Muscle layer of duodenum (tissue), 2 donors: Measurements from ENCODE around the gene NCKAP1.
"Not testable (repeated sequence)": the region's sequence is repeated elsewhere in the genome, so short reads cannot be mapped to it uniquely, and the experiment has no call there.

Experiments used
- H3K27ac ChIP-seq: one replicate; pipeline ENCODE4 v1.7.0; 2013; ENCODE audit warnings: mild to moderate bottlenecking, low read length
- H3K27me3 ChIP-seq: one replicate; pipeline ENCODE4 v1.7.0; 2013; ENCODE audit warnings: low read depth, mild to moderate bottlenecking, control low read depth, low read length
- H3K36me3 ChIP-seq, 2 donors: one replicate each; pipeline ENCODE4 v1.7.0; 2013; ENCODE audit warnings: low read length in 2 of 2, control low read depth in 1 of 2, mild to moderate bottlenecking in 1 of 2; ENCODE audit not compliant: insufficient read depth in 2 of 2, control insufficient read depth in 1 of 2
- H3K4me1 ChIP-seq, 2 donors: one replicate each; pipeline ENCODE4 v1.7.0; 2013; ENCODE audit warnings: low read length in 2 of 2, mild to moderate bottlenecking in 2 of 2, control low read depth in 1 of 2, moderate library complexity in 1 of 2; ENCODE audit not compliant: insufficient read depth in 2 of 2, control insufficient read depth in 1 of 2
- H3K4me3 ChIP-seq, 2 donors: one replicate each; pipeline ENCODE4 v1.7.0; 2013; ENCODE audit warnings: low read length in 2 of 2, low read depth in 1 of 2, mild to moderate bottlenecking in 1 of 2
- H3K9me3 ChIP-seq, 2 donors: one replicate each; pipeline ENCODE4 v1.7.0; 2013; ENCODE audit warnings: low read length in 2 of 2, control low read depth in 1 of 2, mild to moderate bottlenecking in 1 of 2; ENCODE audit not compliant: control insufficient read depth in 1 of 2
- donor health status: healthy.

The NCKAP1 gene

DNA sequence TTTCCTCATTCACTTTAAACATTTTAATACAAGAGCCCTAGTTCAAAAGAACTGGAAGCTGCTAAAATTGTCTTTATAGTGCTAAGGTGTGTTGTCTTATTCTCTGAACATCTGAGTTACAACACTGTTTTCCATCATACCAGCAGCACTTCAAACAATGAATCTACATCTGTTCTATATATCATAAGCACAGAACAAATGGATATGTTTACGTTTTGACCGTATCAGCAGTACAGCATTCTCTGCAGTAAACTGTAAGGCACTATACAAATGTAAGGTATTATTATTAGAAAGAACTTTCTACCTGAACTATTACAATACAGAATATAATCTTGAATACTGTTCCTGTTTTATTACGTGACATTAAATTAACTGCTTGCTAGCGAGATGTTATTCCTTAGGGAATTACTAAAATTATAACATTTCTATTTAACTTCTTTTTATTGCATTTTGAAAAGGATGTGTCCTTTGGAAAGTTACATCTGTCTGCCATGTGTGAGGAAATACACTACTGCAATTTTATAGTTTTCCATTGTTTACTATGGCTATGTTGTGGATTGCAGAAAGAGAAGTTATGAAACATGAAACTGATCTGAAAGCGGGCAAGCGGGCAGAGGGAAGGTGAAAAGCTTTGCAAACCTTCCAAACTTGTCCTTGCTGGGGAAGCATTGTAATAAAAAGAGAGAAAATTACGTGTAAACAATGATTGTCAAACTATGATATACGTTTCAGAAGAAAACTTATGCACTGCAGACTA, 13.7 kb downstream of the NCKAP1 start:
- Histone ChIP-seq H3K9me3 (no peaks in the 10 kb centered on the region), H3K27ac (no peak overlapping the region), H3K4me1 (peaks cover 0 to 23% of the 10 kb centered on the region in 2 donors), H3K4me3 (no peak overlapping the region), H3K36me3 (peaks cover 0 to 7% of the 10 kb centered on the region in 2 donors), H3K27me3 (no peaks in the 10 kb centered on the region)

- Histone ChIP-seq H3K4me1 (peaks cover 0 to 29% of the 10 kb centered on the region in 2 donors), H3K4me3 (no peak overlapping the region), H3K36me3 (peaks cover 0 to 7% of the 10 kb centered on the region in 2 donors), H3K27ac (no peak overlapping the region), H3K27me3 (no peaks in the 10 kb centered on the region), H3K9me3 (no peaks in the 10 kb centered on the region)
Observed at GRCh38 chr2:183022711-183023110, 15.5 kb downstream of the NCKAP1 start.

DNA sequence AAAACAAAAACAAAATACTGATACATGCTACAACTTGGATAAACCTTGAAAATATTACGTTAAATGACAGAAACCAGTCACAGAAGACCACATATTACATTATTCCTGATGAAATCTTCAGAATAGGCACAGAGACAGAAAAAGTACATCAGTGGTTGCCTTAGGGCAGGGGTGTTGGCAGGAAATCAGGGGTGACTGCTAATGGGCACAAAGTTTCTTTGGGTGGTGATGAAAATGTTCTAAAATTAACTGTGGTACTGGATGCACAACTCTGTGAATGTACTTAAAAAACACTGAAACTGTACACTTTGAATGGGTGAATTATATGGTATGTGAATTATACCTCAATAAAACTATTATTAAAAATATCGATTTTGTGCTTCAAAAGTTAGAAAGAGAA, 16.6 kb downstream of the NCKAP1 start:
- Histone ChIP-seq H3K4me3 (no peak overlapping the region), H3K27me3 (no peaks in the 10 kb centered on the region), H3K36me3 (peaks cover 0 to 7% of the 10 kb centered on the region in 2 donors), H3K9me3 (no peaks in the 10 kb centered on the region), H3K27ac (no peak overlapping the region), H3K4me1 (peaks cover 0 to 29% of the 10 kb centered on the region in 2 donors)

GRCh38 chr2:183019718-183020442, 18.4 kb downstream of the NCKAP1 start:
- no peaks in the 10 kb centered on the region for H3K27me3 ChIP-seq
- H3K9me3 ChIP-seq = no peaks in the 10 kb centered on the region
- no peak overlapping the region for H3K27ac ChIP-seq
- peaks cover 0 to 32% of the 10 kb centered on the region in 2 donors for H3K4me1 ChIP-seq
- no peak overlapping the region for H3K4me3 ChIP-seq
- H3K36me3 ChIP-seq = peaks cover 0 to 7% of the 10 kb centered on the region in 2 donors

GRCh38 chr2:183017845-183018244, 20.4 kb downstream of the NCKAP1 start:
- not testable (repeated sequence) for H3K27ac ChIP-seq, H3K36me3 ChIP-seq, H3K4me3 ChIP-seq, H3K9me3 ChIP-seq, H3K27me3 ChIP-seq
- peaks cover 6 to 34% of the 10 kb centered on the region in 2 donors for H3K4me1 ChIP-seq

DNA sequence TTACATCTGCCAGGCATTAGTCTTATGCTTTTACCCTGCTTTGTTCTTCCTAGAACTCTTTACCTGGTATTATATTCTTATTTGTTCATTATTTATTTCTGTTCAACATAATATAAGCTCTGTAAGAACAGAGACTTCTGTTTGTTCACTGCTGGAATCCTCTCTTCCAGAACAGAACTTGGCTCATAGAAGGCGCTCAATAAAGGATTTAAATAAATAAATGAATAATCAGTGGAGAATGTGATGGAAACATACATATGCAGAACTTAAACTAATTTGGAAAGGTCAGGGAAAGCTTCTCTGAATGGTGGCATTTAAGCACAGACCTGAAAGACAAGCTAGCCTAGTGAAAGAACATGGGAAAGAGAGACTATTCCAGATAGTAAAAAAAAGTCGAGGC, 24.3 kb downstream of the NCKAP1 start:
- no peaks in the 10 kb centered on the region for H3K36me3 ChIP-seq
- H3K27ac ChIP-seq = no peak overlapping the region
- no peak overlapping the region for H3K4me3 ChIP-seq
- no peaks in the 10 kb centered on the region for H3K9me3 ChIP-seq
- H3K4me1 ChIP-seq = peaks cover 6 to 44% of the 10 kb centered on the region in 2 donors
- H3K27me3 ChIP-seq = no peaks in the 10 kb centered on the region

- Histone ChIP-seq H3K9me3 (no peaks in the 10 kb centered on the region), H3K4me3 (no peak overlapping the region), H3K4me1 (peaks cover 6 to 39% of the 10 kb centered on the region in 2 donors), H3K27me3 (no peaks in the 10 kb centered on the region), H3K27ac (no peak overlapping the region), H3K36me3 (no peaks in the 10 kb centered on the region)
Observed at GRCh38 chr2:183011743-183012142, 26.5 kb downstream of the NCKAP1 start.

DNA sequence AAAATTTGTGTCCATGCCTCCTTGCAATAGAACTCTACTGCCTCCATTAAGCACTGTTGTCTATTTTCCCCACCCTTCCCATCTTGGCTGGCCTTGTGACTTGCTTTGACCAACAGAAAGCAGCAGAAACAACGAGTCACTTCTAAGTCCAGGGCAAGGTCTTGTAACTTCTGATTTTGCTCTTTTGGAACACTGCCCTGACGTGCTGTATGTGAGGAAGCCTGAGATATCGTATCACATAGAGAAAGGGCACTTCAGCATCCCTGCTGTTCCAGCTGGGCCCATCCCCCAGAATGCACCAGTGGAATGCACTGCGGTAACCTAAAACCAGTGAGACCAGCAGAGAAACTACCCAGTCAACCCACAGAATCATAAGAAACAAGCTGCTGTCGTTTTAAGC, 28.1 kb downstream of the NCKAP1 start:
- no peaks in the 10 kb centered on the region for H3K27me3 ChIP-seq
- H3K9me3 ChIP-seq = no peaks in the 10 kb centered on the region
- no peaks in the 10 kb centered on the region for H3K36me3 ChIP-seq
- peaks cover 6 to 47% of the 10 kb centered on the region in 2 donors for H3K4me1 ChIP-seq
- H3K4me3 ChIP-seq = no peak overlapping the region
- no peak overlapping the region for H3K27ac ChIP-seq

DNA sequence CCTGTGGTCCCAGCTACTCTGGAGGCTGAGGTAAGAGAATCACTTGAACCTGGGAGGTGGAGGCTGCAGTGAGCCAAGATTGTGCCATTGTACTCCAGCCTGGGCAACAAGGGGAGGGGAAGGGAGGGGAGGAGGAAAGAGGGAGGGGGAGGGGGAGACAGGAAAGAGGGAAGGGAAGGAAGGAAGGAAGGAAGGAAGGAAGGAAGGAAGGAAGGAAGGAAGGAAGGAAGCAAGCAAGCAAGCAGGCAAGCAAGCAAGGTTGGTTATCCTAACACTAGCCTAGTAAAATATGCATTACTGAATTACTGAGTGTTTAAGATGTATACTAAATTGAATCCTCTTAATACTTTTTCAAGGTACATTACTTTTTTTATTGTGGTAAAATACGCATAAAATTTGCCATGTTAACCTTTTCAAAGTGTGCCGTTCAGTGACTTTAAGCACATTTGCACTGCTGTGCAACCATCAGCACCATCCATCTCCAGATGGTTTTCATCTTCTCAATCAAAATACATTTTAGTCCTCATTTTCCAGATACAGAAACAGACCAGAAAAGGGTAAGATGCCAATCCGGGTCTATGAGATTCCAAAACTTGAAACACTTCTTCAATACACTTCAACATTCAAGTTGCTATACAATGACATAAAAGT, 28.9 kb downstream of the NCKAP1 start:
- no peak overlapping the region for H3K4me3 ChIP-seq
- peaks cover 6 to 40% of the 10 kb centered on the region in 2 donors for H3K4me1 ChIP-seq
- no peaks in the 10 kb centered on the region for H3K27me3 ChIP-seq
- H3K36me3 ChIP-seq = no peaks in the 10 kb centered on the region
- H3K9me3 ChIP-seq = no peaks in the 10 kb centered on the region
- H3K27ac ChIP-seq = no peak overlapping the region

- H3K4me1 ChIP-seq = peaks cover 0 to 13% of the 10 kb centered on the region in 2 donors
- no peaks in the 10 kb centered on the region for H3K9me3 ChIP-seq
- H3K27ac ChIP-seq = no peak overlapping the region
- no peaks in the 10 kb centered on the region for H3K27me3 ChIP-seq
- H3K4me3 ChIP-seq = no peak overlapping the region
- H3K36me3 ChIP-seq = peaks cover 16 to 20% of the 10 kb centered on the region in 2 donors
Observed at GRCh38 chr2:183001948-183002347, 36.3 kb downstream of the NCKAP1 start.

- no peaks in the 10 kb centered on the region for H3K9me3 ChIP-seq
- H3K4me1 ChIP-seq = peaks cover 0 to 11% of the 10 kb centered on the region in 2 donors
- H3K27me3 ChIP-seq = no peaks in the 10 kb centered on the region
- peaks cover 16 to 20% of the 10 kb centered on the region in 2 donors for H3K36me3 ChIP-seq
- H3K4me3 ChIP-seq = no peak overlapping the region
- no peak overlapping the region for H3K27ac ChIP-seq
Observed at GRCh38 chr2:183000846-183001245, 37.4 kb downstream of the NCKAP1 start.
